Vagina (tissue), 2 donors: ENCODE data around the gene FNBP1L. TPM values are rescaled to one million over a fixed set of nuclear protein-coding genes. Genes with fewer than 3 reads are reported as not detected.
A peak's percentile ranks its signal among the peaks of the same experiment; 100 is the strongest.

Experiments
- DNase-seq, 2 donors: peaks; one replicate each; pipeline ENCODE4 v3.0.0-alpha.2; 2017; ENCODE audit errors: extremely low spot score in 2 of 2
- H3K27ac ChIP-seq: fragments of 200-600 bp; sonication (generic); one replicate; pipeline ENCODE4 v1.5.1; 2019
- H3K27me3 ChIP-seq: fragments of 200-600 bp; sonication (generic); one replicate; pipeline ENCODE4 v1.5.1; 2019
- H3K36me3 ChIP-seq, 2 donors: fragments of 200-600 bp; sonication (generic); one replicate each; pipeline ENCODE4 v1.5.1; 2017 to 2019
- H3K4me1 ChIP-seq: fragments of 200-600 bp; sonication (generic); one replicate; pipeline ENCODE4 v1.5.1; 2019
- H3K4me3 ChIP-seq, 2 donors: fragments of 200-600 bp; sonication (generic); 1 replicate in 1 of 2; 2 replicates in 1 of 2; pipeline ENCODE4 v1.5.1; 2016 to 2019
- H3K9me3 ChIP-seq: fragments of 200-600 bp; sonication (generic); one replicate; pipeline ENCODE4 v1.5.1; 2019
- CTCF ChIP-seq, 3 experiments: fragments of 450-650 bp in 2 of 3; fragments of 200-600 bp in 1 of 3; sonication (generic) in 1 of 3; IDR thresholded peaks; one replicate each; pipeline ENCODE4 v1.5.1; 2017 to 2019; ENCODE audit warnings: antibody characterized with exemption in 3 of 3, mild to moderate bottlenecking in 2 of 3, moderate library complexity in 2 of 3
- POLR2A ChIP-seq, 2 donors: fragments of 450-650 bp; IDR thresholded peaks; one replicate each; pipeline ENCODE4 v1.6.1; 2017; ENCODE audit warnings: antibody characterized with exemption in 2 of 2, mild to moderate bottlenecking in 2 of 2, moderate library complexity in 2 of 2
- POLR2AphosphoS5 ChIP-seq, 2 donors: sonication (generic); formaldehyde crosslinking; IDR thresholded peaks; one replicate each; pipeline ENCODE4 v1.9.0; 2017; ENCODE audit warnings: antibody characterized with exemption in 2 of 2, mild to moderate bottlenecking in 2 of 2, low read depth in 1 of 2; ENCODE audit not compliant: insufficient read depth in 1 of 2
- intact Hi-C: fragments of 100-400 bp; cut with DNase I; formaldehyde crosslinking; loops from one replicate; pipeline ENCODE4 v1.15.1; 2023
- total RNA-seq: library from RNA; depleted of rRNA; stranded (reverse); fragments of >200 nt; gene quantifications from one replicate; pipeline ENCODE4 v1.2.3, GENCODE V29; 2016

The FNBP1L gene
- total RNA-seq, 1 donor from 2014 or later = 16.9 TPM

GRCh38 chr1:93436496-93436895, 11.4 kb upstream of the FNBP1L start:
- H3K36me3 ChIP-seq = no peaks in the 10 kb centered on the region
- H3K27me3 ChIP-seq = no peaks in the 10 kb centered on the region
- no peaks in the 10 kb centered on the region for H3K4me1 ChIP-seq
- H3K9me3 ChIP-seq = no peaks in the 10 kb centered on the region
- TF ChIP-seq POLR2AphosphoS5 (IDR thresholded peaks at IDR 0.05; ENCODE audit: insufficient read depth in 1 of 2, low read depth in 1 of 2) (no peak), CTCF (IDR thresholded peaks at IDR 0.05) (no peak), POLR2A (IDR thresholded peaks at IDR 0.05) (no peak)
- H3K27ac ChIP-seq = no peak overlapping the region
- no peak for DNase-seq
- intact Hi-C loops = loop anchor here (5.0 to 10.0 kb wide), 2 partner anchors 376 to 408 kb away; no protein-coding TSS in a partner anchor
- no peak overlapping the region for H3K4me3 ChIP-seq

GRCh38 chr1:93437976-93438605, 9.8 kb upstream of the FNBP1L start:
- intact Hi-C loops = loop anchor here (5.0 to 10.0 kb wide), 2 partner anchors 374 to 407 kb away; no protein-coding TSS in a partner anchor
- Histone ChIP-seq H3K9me3 (no peaks in the 10 kb centered on the region), H3K4me1 (no peaks in the 10 kb centered on the region), H3K4me3 (no peak overlapping the region), H3K27me3 (no peaks in the 10 kb centered on the region), H3K36me3 (no peaks in the 10 kb centered on the region), H3K27ac (no peak overlapping the region)
- DNase-seq = no peak
- TF ChIP-seq POLR2AphosphoS5 (IDR thresholded peaks at IDR 0.05; ENCODE audit: insufficient read depth in 1 of 2, low read depth in 1 of 2) (peak in 1 of 2 donors; percentile 22), POLR2A (IDR thresholded peaks at IDR 0.05) (no peak), CTCF (IDR thresholded peaks at IDR 0.05) (peak; percentile 35 to 61 (median 53))

- Histone ChIP-seq H3K9me3 (no peaks in the 10 kb centered on the region), H3K27me3 (no peaks in the 10 kb centered on the region), H3K4me3 (no peak overlapping the region), H3K36me3 (no peaks in the 10 kb centered on the region), H3K4me1 (no peaks in the 10 kb centered on the region), H3K27ac (no peak overlapping the region)
- TF ChIP-seq CTCF (IDR thresholded peaks at IDR 0.05) (no peak), POLR2AphosphoS5 (IDR thresholded peaks at IDR 0.05; ENCODE audit: insufficient read depth in 1 of 2, low read depth in 1 of 2) (no peak), POLR2A (IDR thresholded peaks at IDR 0.05) (no peak)
- no peak for DNase-seq
- intact Hi-C loops = loop anchor here (5.0 to 10.0 kb wide), 2 partner anchors 374 to 406 kb away; no protein-coding TSS in a partner anchor
Measured at GRCh38 chr1:93438716-93439115, 9.2 kb upstream of the FNBP1L start.

- Histone ChIP-seq H3K4me3 (no peak overlapping the region), H3K9me3 (no peaks in the 10 kb centered on the region), H3K4me1 (no peaks in the 10 kb centered on the region), H3K27me3 (no peaks in the 10 kb centered on the region), H3K36me3 (no peaks in the 10 kb centered on the region), H3K27ac (no peak overlapping the region)
- no peak for TF ChIP-seq POLR2A (IDR thresholded peaks at IDR 0.05)
- TF ChIP-seq CTCF (IDR thresholded peaks at IDR 0.05) = no peak
- TF ChIP-seq POLR2AphosphoS5 (IDR thresholded peaks at IDR 0.05; ENCODE audit: insufficient read depth in 1 of 2, low read depth in 1 of 2) = no peak
- intact Hi-C loops = loop anchor here (10.0 kb wide), 1 partner anchor 185 kb away; no protein-coding TSS in a partner anchor
- no peak for DNase-seq
Measured at GRCh38 chr1:93440272-93440671, 7.6 kb upstream of the FNBP1L start.

GRCh38 chr1:93440706-93441105, 7.2 kb upstream of the FNBP1L start:
- no peaks in the 10 kb centered on the region for H3K4me1 ChIP-seq
- H3K4me3 ChIP-seq = no peak overlapping the region
- H3K27ac ChIP-seq = no peak overlapping the region
- H3K9me3 ChIP-seq = no peaks in the 10 kb centered on the region
- H3K36me3 ChIP-seq = no peaks in the 10 kb centered on the region
- no peak for DNase-seq
- no peaks in the 10 kb centered on the region for H3K27me3 ChIP-seq
- intact Hi-C loops = loop anchor here (10.0 kb wide), 1 partner anchor 184 kb away; no protein-coding TSS in a partner anchor
- TF ChIP-seq POLR2A (IDR thresholded peaks at IDR 0.05) = no peak
- no peak for TF ChIP-seq POLR2AphosphoS5 (IDR thresholded peaks at IDR 0.05; ENCODE audit: insufficient read depth in 1 of 2, low read depth in 1 of 2)
- TF ChIP-seq CTCF (IDR thresholded peaks at IDR 0.05) = no peak
